ENCODE data around the gene PODXL2. TPM values are rescaled to one million over a fixed set of nuclear protein-coding genes. Genes with fewer than 3 reads are reported as not detected.

The PODXL2 gene
- total RNA-seq, 2 experiments from 2014 or later: 1.3 to 1.7 TPM

- Mint-ChIP-seq H3K9me3 (no peaks in the 10 kb centered on the region), H3K27me3 (peaks cover 3% of the 10 kb centered on the region), H3K27ac (no peak overlapping the region), H3K36me3 (no peaks in the 10 kb centered on the region), H3K4me1 (no peaks in the 10 kb centered on the region), H3K4me3 (no peak overlapping the region)
- no peak for DNase-seq
Measured at GRCh38 chr3:127714125-127714571, 85.2 kb downstream of the PODXL2 start.

GRCh38 chr3:127714866-127715265, 85.9 kb downstream of the PODXL2 start:
- H3K27ac Mint-ChIP-seq: no peak overlapping the region

GRCh38 chr3:127715532-127715931, 86.5 kb downstream of the PODXL2 start:
- Mint-ChIP-seq H3K4me1 (no peaks in the 10 kb centered on the region), H3K9me3 (no peaks in the 10 kb centered on the region), H3K36me3 (no peaks in the 10 kb centered on the region), H3K27me3 (peaks cover under 1% of the 10 kb centered on the region), H3K27ac (no peak overlapping the region), H3K4me3 (no peak overlapping the region)
- no peak for DNase-seq

More at GRCh38 chr3:127714866-127715265, 85.9 kb downstream of the PODXL2 start:
- Mint-ChIP-seq H3K4me1 (no peaks in the 10 kb centered on the region), H3K36me3 (no peaks in the 10 kb centered on the region), H3K4me3 (no peak overlapping the region), H3K9me3 (no peaks in the 10 kb centered on the region), H3K27me3 (peaks cover 3% of the 10 kb centered on the region)
- DNase-seq: no peak

- Mint-ChIP-seq H3K27me3 (no peaks in the 10 kb centered on the region), H3K36me3 (no peaks in the 10 kb centered on the region), H3K4me1 (no peaks in the 10 kb centered on the region), H3K4me3 (no peak overlapping the region), H3K9me3 (no peaks in the 10 kb centered on the region), H3K27ac (no peak overlapping the region)
- DNase-seq: no peak
Measured at GRCh38 chr3:127716384-127716783, 87.4 kb downstream of the PODXL2 start.

- Mint-ChIP-seq H3K36me3 (no peaks in the 10 kb centered on the region), H3K27ac (no peak overlapping the region), H3K4me3 (no peak overlapping the region), H3K27me3 (no peaks in the 10 kb centered on the region), H3K9me3 (no peaks in the 10 kb centered on the region), H3K4me1 (no peaks in the 10 kb centered on the region)
- DNase-seq: no peak
Measured at GRCh38 chr3:127717357-127718244, 88.6 kb downstream of the PODXL2 start.

- no peak overlapping the region for H3K27ac Mint-ChIP-seq
- H3K27me3 Mint-ChIP-seq: no peaks in the 10 kb centered on the region
- no peaks in the 10 kb centered on the region for H3K4me1 Mint-ChIP-seq
- H3K4me3 Mint-ChIP-seq: no peak overlapping the region
- H3K36me3 Mint-ChIP-seq: no peaks in the 10 kb centered on the region
- DNase-seq: no peak
- no peaks in the 10 kb centered on the region for H3K9me3 Mint-ChIP-seq
Measured at GRCh38 chr3:127718245-127718915, 89.4 kb downstream of the PODXL2 start.

- Mint-ChIP-seq H3K9me3 (no peaks in the 10 kb centered on the region), H3K36me3 (no peaks in the 10 kb centered on the region), H3K4me3 (no peak overlapping the region), H3K27me3 (no peaks in the 10 kb centered on the region), H3K27ac (no peak overlapping the region), H3K4me1 (no peaks in the 10 kb centered on the region)
- no peak for DNase-seq
Measured at GRCh38 chr3:127718916-127719290, 89.9 kb downstream of the PODXL2 start.

GRCh38 chr3:127719369-127719768, 90.4 kb downstream of the PODXL2 start:
- Mint-ChIP-seq H3K4me1 (no peaks in the 10 kb centered on the region), H3K27ac (no peak overlapping the region), H3K36me3 (no peaks in the 10 kb centered on the region), H3K4me3 (no peak overlapping the region), H3K9me3 (no peaks in the 10 kb centered on the region), H3K27me3 (no peaks in the 10 kb centered on the region)
- no peak for DNase-seq

- Mint-ChIP-seq H3K27ac (no peak overlapping the region), H3K27me3 (peaks cover 6% of the 10 kb centered on the region), H3K9me3 (no peaks in the 10 kb centered on the region), H3K4me1 (no peaks in the 10 kb centered on the region), H3K4me3 (no peak overlapping the region), H3K36me3 (no peaks in the 10 kb centered on the region)
- no peak for DNase-seq
Measured at GRCh38 chr3:127720161-127720823, 91.3 kb downstream of the PODXL2 start.

GRCh38 chr3:127720985-127721935, 92.3 kb downstream of the PODXL2 start:
- Mint-ChIP-seq H3K27ac (no peak overlapping the region), H3K36me3 (no peaks in the 10 kb centered on the region), H3K9me3 (no peaks in the 10 kb centered on the region), H3K4me1 (no peaks in the 10 kb centered on the region), H3K4me3 (no peak overlapping the region), H3K27me3 (peaks cover 8% of the 10 kb centered on the region)
- no peak for DNase-seq

- Mint-ChIP-seq H3K27ac (no peak overlapping the region), H3K9me3 (no peaks in the 10 kb centered on the region), H3K27me3 (peaks cover 8% of the 10 kb centered on the region), H3K4me1 (no peaks in the 10 kb centered on the region), H3K36me3 (no peaks in the 10 kb centered on the region), H3K4me3 (no peak overlapping the region)
- no peak for DNase-seq
Measured at GRCh38 chr3:127722091-127722784, 93.3 kb downstream of the PODXL2 start.
